K562 (cell line): ENCODE measurements around the gene FOXS1. TPM values are rescaled to one million over a fixed set of nuclear protein-coding genes. Genes with fewer than 3 reads are reported as not detected.

ENCODE experiments used
- CREB1 ChIP-seq, 2 experiments: sonication (generic) in 1 of 2; formaldehyde crosslinking in 1 of 2; IDR thresholded peaks; 2 replicates each; pipeline versions ENCODE4 v1.6.1 to v1.8.0; 2012 to 2022; ENCODE audit warnings: inconsistent platforms in 1 of 2, mild to moderate bottlenecking in 1 of 2, missing genetic modification reagents in 1 of 2, moderate library complexity in 1 of 2
- HNRNPLL ChIP-seq: fragments of 200-400 bp; formaldehyde crosslinking; IDR thresholded peaks from 2 replicates; pipeline ENCODE4 v1.6.1; 2017; ENCODE audit warnings: low read length, low read depth, mild to moderate bottlenecking; ENCODE audit not compliant: poor library complexity, severe bottlenecking
- NFRKB ChIP-seq: fragments of 450-650 bp; IDR thresholded peaks from 2 replicates; pipeline ENCODE4 v1.6.1; 2016; ENCODE audit warnings: low read depth
- POLR3A ChIP-seq: IDR thresholded peaks from 2 replicates; pipeline ENCODE4 v1.6.1; 2011; ENCODE audit warnings: borderline replicate concordance, mild to moderate bottlenecking, moderate library complexity; ENCODE audit not compliant: insufficient read length, insufficient read depth; ENCODE audit errors: extremely low read depth
- SUPT5H ChIP-seq: fragments of 450-650 bp; IDR thresholded peaks from 2 replicates; pipeline ENCODE4 v1.6.1; 2016
- TBP ChIP-seq: optimal IDR thresholded peaks from 2 replicates; pipeline ENCODE3; 2011; ENCODE audit warnings: low read depth, low read length, improper control_type of control experiment
- TEAD2 ChIP-seq: fragments of 450-650 bp; IDR thresholded peaks from 2 replicates; pipeline ENCODE4 v1.6.1; 2016; ENCODE audit warnings: missing genetic modification characterization, control low read depth, missing compliant biosample characterization
- ZNF311 ChIP-seq: fragments of 250-450 bp; sonication (Bioruptor Pico); IDR thresholded peaks from 2 replicates; pipeline ENCODE4 v1.4.0; 2020; ENCODE audit warnings: mild to moderate bottlenecking, moderate library complexity
- polyA plus RNA-seq, 8 experiments: library from polyadenylated mRNA; depleted of rRNA in 4 of 8; stranded (reverse) in 5 of 8; unstranded in 3 of 8; fragments of >200 nt; fragmentation: Nextera tagmentation in 2 of 8; fragmentation: Illumina TruSeq in 1 of 8; extraction: Ambion mirVana in 2 of 8; extraction: Trizol in 1 of 8; gene quantifications; 2 replicates each; pipeline versions ENCODE4 v1.2.1 to v1.2.3, GENCODE V29; 2011 to 2014; ENCODE audit warnings: inconsistent platforms in 1 of 8, missing spikeins in 1 of 8
- total RNA-seq, 7 experiments: library from RNA; depleted of rRNA in 6 of 7; stranded (reverse); fragments of >200 nt in 6 of 7; fragmentation: Illumina TruSeq in 2 of 7; extraction: Trizol in 2 of 7; gene quantifications; 2 replicates each; pipeline versions ENCODE4 v1.2.1 to v1.2.3, GENCODE V29; 2011 to 2021; ENCODE audit warnings: low replicate concordance in 1 of 7
- TF ChIP-seq, protein P1 (sequence below): fragments of 450-650 bp; IDR thresholded peaks from 2 replicates; pipeline ENCODE4 v1.6.1; 2017; ENCODE audit warnings: antibody characterized with exemption
- TF ChIP-seq, protein P2 (sequence below): sonication (generic); formaldehyde crosslinking; IDR thresholded peaks from 2 replicates; pipeline ENCODE4 v1.8.1; 2023; ENCODE audit warnings: mild to moderate bottlenecking, missing genetic modification reagents
- TF ChIP-seq, protein P3 (sequence below): sonication (generic); formaldehyde crosslinking; IDR thresholded peaks from 2 replicates; pipeline ENCODE4 v1.8.0; 2023; ENCODE audit warnings: mild to moderate bottlenecking, missing genetic modification reagents

FOXS1 gene
- total and polyA plus RNA-seq, 9 of the 15 experiments (the other 6 are each of a cell fraction or from before 2014, with no cell fraction given): not detected

DNA sequence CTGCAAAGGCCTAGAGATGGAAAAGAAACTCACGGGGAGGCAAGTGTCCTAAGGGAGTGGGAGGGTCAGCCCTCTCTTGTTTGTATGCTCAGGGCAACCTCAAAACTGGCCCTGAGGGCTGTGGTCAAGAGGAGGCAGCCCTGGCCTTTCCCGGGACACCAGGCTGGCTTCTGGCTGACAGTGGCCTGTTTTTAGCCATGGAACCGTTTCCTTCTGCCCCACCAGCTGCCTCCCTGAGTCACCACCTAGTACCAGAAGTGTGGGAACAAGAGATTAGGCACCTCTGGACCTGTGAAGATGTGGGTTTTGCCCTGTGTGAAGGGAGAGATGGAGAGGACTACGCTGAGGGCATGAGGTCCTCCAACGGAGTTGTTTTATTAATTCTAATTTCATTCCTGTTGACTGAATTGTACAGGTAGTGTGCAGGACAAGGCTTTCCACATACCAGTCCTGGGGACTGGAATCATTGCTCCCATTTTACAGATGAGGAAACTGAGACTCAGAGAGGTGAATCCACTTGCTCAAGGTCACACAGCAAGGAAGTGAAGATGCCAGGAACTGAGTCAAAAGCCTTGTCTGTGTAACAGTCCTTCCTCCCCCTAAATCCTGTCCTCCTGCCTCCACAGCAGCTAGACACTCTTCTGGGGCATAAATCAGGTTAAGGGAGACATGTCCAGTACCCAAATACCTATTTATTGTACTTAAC is 5.5 kb downstream of the FOXS1 start (continued):
- TF ChIP-seq CREB1 (IDR thresholded peaks at IDR 0.05) (no peak), CREB1 (CRISPR knock-in tag; IDR thresholded peaks at IDR 0.05) (no peak), TEAD2 (tag) (no peak), SUPT5H (no peak), ZNF311 (CRISPR knock-in tag) (no peak), HNRNPLL (no peak), POLR3A (no peak), NFRKB (no peak), TBP (no peak)
- TF ChIP-seq, protein P1, sequence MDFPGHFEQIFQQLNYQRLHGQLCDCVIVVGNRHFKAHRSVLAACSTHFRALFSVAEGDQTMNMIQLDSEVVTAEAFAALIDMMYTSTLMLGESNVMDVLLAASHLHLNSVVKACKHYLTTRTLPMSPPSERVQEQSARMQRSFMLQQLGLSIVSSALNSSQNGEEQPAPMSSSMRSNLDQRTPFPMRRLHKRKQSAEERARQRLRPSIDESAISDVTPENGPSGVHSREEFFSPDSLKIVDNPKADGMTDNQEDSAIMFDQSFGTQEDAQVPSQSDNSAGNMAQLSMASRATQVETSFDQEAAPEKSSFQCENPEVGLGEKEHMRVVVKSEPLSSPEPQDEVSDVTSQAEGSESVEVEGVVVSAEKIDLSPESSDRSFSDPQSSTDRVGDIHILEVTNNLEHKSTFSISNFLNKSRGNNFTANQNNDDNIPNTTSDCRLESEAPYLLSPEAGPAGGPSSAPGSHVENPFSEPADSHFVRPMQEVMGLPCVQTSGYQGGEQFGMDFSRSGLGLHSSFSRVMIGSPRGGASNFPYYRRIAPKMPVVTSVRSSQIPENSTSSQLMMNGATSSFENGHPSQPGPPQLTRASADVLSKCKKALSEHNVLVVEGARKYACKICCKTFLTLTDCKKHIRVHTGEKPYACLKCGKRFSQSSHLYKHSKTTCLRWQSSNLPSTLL: no peak
- TF ChIP-seq, protein P2, sequence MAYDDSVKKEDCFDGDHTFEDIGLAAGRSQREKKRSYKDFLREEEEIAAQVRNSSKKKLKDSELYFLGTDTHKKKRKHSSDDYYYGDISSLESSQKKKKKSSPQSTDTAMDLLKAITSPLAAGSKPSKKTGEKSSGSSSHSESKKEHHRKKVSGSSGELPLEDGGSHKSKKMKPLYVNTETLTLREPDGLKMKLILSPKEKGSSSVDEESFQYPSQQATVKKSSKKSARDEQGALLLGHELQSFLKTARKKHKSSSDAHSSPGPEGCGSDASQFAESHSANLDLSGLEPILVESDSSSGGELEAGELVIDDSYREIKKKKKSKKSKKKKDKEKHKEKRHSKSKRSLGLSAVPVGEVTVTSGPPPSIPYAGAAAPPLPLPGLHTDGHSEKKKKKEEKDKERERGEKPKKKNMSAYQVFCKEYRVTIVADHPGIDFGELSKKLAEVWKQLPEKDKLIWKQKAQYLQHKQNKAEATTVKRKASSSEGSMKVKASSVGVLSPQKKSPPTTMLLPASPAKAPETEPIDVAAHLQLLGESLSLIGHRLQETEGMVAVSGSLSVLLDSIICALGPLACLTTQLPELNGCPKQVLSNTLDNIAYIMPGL (CRISPR knock-in tag): no peak
- TF ChIP-seq, protein P3, sequence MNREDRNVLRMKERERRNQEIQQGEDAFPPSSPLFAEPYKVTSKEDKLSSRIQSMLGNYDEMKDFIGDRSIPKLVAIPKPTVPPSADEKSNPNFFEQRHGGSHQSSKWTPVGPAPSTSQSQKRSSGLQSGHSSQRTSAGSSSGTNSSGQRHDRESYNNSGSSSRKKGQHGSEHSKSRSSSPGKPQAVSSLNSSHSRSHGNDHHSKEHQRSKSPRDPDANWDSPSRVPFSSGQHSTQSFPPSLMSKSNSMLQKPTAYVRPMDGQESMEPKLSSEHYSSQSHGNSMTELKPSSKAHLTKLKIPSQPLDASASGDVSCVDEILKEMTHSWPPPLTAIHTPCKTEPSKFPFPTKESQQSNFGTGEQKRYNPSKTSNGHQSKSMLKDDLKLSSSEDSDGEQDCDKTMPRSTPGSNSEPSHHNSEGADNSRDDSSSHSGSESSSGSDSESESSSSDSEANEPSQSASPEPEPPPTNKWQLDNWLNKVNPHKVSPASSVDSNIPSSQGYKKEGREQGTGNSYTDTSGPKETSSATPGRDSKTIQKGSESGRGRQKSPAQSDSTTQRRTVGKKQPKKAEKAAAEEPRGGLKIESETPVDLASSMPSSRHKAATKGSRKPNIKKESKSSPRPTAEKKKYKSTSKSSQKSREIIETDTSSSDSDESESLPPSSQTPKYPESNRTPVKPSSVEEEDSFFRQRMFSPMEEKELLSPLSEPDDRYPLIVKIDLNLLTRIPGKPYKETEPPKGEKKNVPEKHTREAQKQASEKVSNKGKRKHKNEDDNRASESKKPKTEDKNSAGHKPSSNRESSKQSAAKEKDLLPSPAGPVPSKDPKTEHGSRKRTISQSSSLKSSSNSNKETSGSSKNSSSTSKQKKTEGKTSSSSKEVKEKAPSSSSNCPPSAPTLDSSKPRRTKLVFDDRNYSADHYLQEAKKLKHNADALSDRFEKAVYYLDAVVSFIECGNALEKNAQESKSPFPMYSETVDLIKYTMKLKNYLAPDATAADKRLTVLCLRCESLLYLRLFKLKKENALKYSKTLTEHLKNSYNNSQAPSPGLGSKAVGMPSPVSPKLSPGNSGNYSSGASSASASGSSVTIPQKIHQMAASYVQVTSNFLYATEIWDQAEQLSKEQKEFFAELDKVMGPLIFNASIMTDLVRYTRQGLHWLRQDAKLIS (CRISPR knock-in tag): no peak
